GM23338 (cell line): ENCODE data around the gene SCN1B. TPM values are rescaled to one million over a fixed set of nuclear protein-coding genes. Genes with fewer than 3 reads are reported as not detected.

Source experiments
- ATAC-seq: fragments of 200-7000 bp; cut with Tn5 transposase; 3 replicates; pipeline ENCODE4 v1.9.1; 2020
- DNase-seq: peaks from one replicate; pipeline ENCODE4 v3.0.0-alpha.2; 2015; ENCODE audit warnings: low spot score
- H2AFZ ChIP-seq: fragments of 200-600 bp; sonication (generic); 2 replicates; pipeline ENCODE4 v1.8.0; 2016; ENCODE audit warnings: antibody characterized with exemption, mild to moderate bottlenecking, moderate library complexity
- H3F3A ChIP-seq: fragments of 200-600 bp; sonication (generic); replicated peaks from 2 replicates; pipeline ENCODE4 v1.8.0; 2017; ENCODE audit warnings: antibody characterized with exemption, mixed run types, low read depth
- H3K27ac ChIP-seq: fragments of 200-600 bp; sonication (generic); 2 replicates; pipeline ENCODE4 v1.6.1; 2016; ENCODE audit warnings: low read depth
- H3K27me3 ChIP-seq: fragments of 200-600 bp; sonication (generic); 2 replicates; pipeline ENCODE4 v1.8.0; 2016; ENCODE audit warnings: mild to moderate bottlenecking, mixed run types, moderate library complexity; ENCODE audit not compliant: insufficient read depth
- H3K36me3 ChIP-seq: fragments of 200-600 bp; sonication (generic); 2 replicates; pipeline ENCODE4 v1.8.0; 2016; ENCODE audit warnings: mild to moderate bottlenecking; ENCODE audit not compliant: insufficient read depth
- H3K4me1 ChIP-seq: fragments of 200-600 bp; sonication (generic); 2 replicates; pipeline ENCODE4 v1.8.0; 2016; ENCODE audit warnings: mild to moderate bottlenecking, moderate library complexity; ENCODE audit not compliant: insufficient read depth
- H3K4me2 ChIP-seq: fragments of 200-600 bp; sonication (generic); 2 replicates; pipeline ENCODE4 v1.7.1; 2017; ENCODE audit warnings: mixed run types
- H3K4me3 ChIP-seq: fragments of 200-600 bp; sonication (generic); 2 replicates; pipeline ENCODE4 v1.6.1; 2016; ENCODE audit warnings: mixed run types
- H3K79me2 ChIP-seq: fragments of 200-600 bp; sonication (generic); replicated peaks from 2 replicates; pipeline ENCODE4 v1.8.0; 2017; ENCODE audit warnings: mild to moderate bottlenecking; ENCODE audit not compliant: insufficient read depth
- H3K9me2 ChIP-seq: fragments of 200-600 bp; sonication (generic); 2 replicates; pipeline ENCODE4 v1.8.0; 2017; ENCODE audit not compliant: insufficient read depth
- H4K20me1 ChIP-seq: fragments of 200-600 bp; sonication (generic); replicated peaks from 2 replicates; pipeline ENCODE4 v1.8.0; 2017; ENCODE audit warnings: mild to moderate bottlenecking; ENCODE audit not compliant: insufficient read depth
- H3K27ac Mint-ChIP-seq: 2 replicates; pipeline ENCODE4 v1.8.0; 2020; ENCODE audit warnings: inconsistent platforms, mild to moderate bottlenecking, moderate library complexity, mixed read lengths
- H3K27me3 Mint-ChIP-seq: 3 replicates; pipeline ENCODE4 v1.8.0; 2022; ENCODE audit warnings: low read depth, mild to moderate bottlenecking, moderate library complexity, mixed read lengths, inconsistent platforms; ENCODE audit not compliant: insufficient read depth, poor library complexity
- H3K36me3 Mint-ChIP-seq: 3 replicates; pipeline ENCODE4 v1.8.0; 2021; ENCODE audit warnings: low read depth, mild to moderate bottlenecking, inconsistent platforms, moderate library complexity, mixed read lengths
- H3K4me1 Mint-ChIP-seq: 3 replicates; pipeline ENCODE4 v1.8.0; 2020; ENCODE audit warnings: mild to moderate bottlenecking, inconsistent platforms, mixed read lengths
- H3K4me3 Mint-ChIP-seq: 3 replicates; pipeline ENCODE4 v1.8.0; 2021; ENCODE audit warnings: moderate library complexity, mild to moderate bottlenecking, inconsistent platforms, mixed read lengths
- H3K9me3 Mint-ChIP-seq: 3 replicates; pipeline ENCODE4 v1.8.0; 2020; ENCODE audit warnings: moderate library complexity, mild to moderate bottlenecking, inconsistent platforms, mixed read lengths
- CREB1 ChIP-seq: fragments of 250-450 bp; sonication (Bioruptor Pico); IDR thresholded peaks from 2 replicates; pipeline ENCODE4 v1.5.0; 2020; ENCODE audit warnings: low read depth, mild to moderate bottlenecking, moderate library complexity
- CTCF ChIP-seq, 2 experiments: fragments of 200-600 bp in 1 of 2; sonication (generic) in 1 of 2; conservative IDR thresholded peaks; 2 replicates each; pipeline versions ENCODE4 v1.5.1 to v1.6.1; 2016 to 2017; ENCODE audit warnings: antibody characterized with exemption in 2 of 2, low read depth in 2 of 2, mild to moderate bottlenecking in 2 of 2, moderate library complexity in 1 of 2
- EZH2 ChIP-seq: fragments of 200-600 bp; sonication (generic); IDR thresholded peaks from one replicate; pipeline ENCODE4 v1.8.0; 2017; ENCODE audit warnings: antibody characterized with exemption, mild to moderate bottlenecking, low read depth; ENCODE audit not compliant: unreplicated experiment
- NANOG ChIP-seq: IDR thresholded peaks from 2 replicates; pipeline ENCODE4 v1.6.1; 2016; ENCODE audit warnings: antibody characterized with exemption, borderline replicate concordance
- POLR2AphosphoS5 ChIP-seq: IDR thresholded peaks from 2 replicates; pipeline ENCODE4 v1.6.1; 2016; ENCODE audit warnings: antibody characterized with exemption, low read depth
- STAT1 ChIP-seq: IDR thresholded peaks from one replicate; pipeline ENCODE4 v1.6.1; 2016; ENCODE audit warnings: antibody characterized with exemption; ENCODE audit not compliant: unreplicated experiment
- polyA plus RNA-seq: library from polyadenylated mRNA; unstranded; fragments of >200 nt; fragmentation: Nextera tagmentation; extraction: Ambion mirVana; gene quantifications from 2 replicates; pipeline ENCODE4 v1.2.1, GENCODE V29; 2016
- total RNA-seq: library from RNA; depleted of rRNA; stranded (reverse); fragments of >200 nt; shearing (Covaris generic); gene quantifications from 2 replicates; pipeline ENCODE4 v1.2.3, GENCODE V29; 2014
- TF ChIP-seq, protein P1 (sequence below): IDR thresholded peaks from 2 replicates; pipeline ENCODE4 v1.6.1; 2016; ENCODE audit warnings: antibody characterized with exemption
- TF ChIP-seq, protein P2 (sequence below): fragments of 250-450 bp; sonication (Bioruptor Pico); IDR thresholded peaks from 2 replicates; pipeline ENCODE4 v1.5.0; 2020; ENCODE audit warnings: mild to moderate bottlenecking, moderate library complexity

Gene SCN1B
- total and polyA plus RNA-seq, 2 experiments from 2014 or later = 1.7 to 4.8 TPM

DNA sequence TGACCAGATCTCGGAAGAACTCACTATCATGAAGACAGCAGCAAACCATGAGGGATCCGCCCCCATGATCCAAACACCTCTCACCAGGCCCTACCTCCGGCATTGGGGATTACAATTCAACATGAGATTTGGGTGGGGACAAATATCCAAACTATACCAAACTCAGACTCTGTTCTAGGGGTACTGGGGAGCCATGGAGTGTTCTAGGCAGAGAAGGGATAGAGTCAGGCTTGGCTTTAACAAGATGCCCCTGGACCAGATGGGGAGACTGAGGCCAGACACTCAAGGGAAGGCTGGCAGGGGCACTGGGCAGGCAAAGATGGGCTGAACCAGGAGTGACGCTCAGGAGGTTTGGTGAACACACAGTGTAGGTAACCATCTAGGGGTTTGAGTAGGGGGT is 11.9 kb upstream of the SCN1B start:
- Histone ChIP-seq H3K4me1 (no peaks in the 10 kb centered on the region), H3K9me2 (no peaks in the 10 kb centered on the region), H3F3A (peaks cover 15% of the 10 kb centered on the region), H2AFZ (no peak overlapping the region), H4K20me1 (peaks cover 14% of the 10 kb centered on the region), H3K27me3 (no peaks in the 10 kb centered on the region), H3K4me3 (no peak overlapping the region), H3K27ac (no peak overlapping the region), H3K79me2 (no peaks in the 10 kb centered on the region), H3K4me2 (no peak overlapping the region), H3K36me3 (peaks cover 69% of the 10 kb centered on the region)
- Mint-ChIP-seq H3K4me1 (no peaks in the 10 kb centered on the region), H3K27ac (no peak overlapping the region), H3K4me3 (no peak overlapping the region; the same call in 2 of the 3 replicates), H3K27me3 (peaks cover 13% of the 10 kb centered on the region), H3K36me3 (peaks cover 88% of the 10 kb centered on the region), H3K9me3 (no peaks in the 10 kb centered on the region; the same call in 2 of the 3 replicates)
- no peak for ATAC-seq
- no peak for DNase-seq
- TF ChIP-seq STAT1 (no peak), POLR2AphosphoS5 (no peak), CTCF (conservative IDR thresholded peaks at IDR 0.05; ENCODE audit: low read depth in 2 of 2) (no peak), NANOG (no peak), CREB1 (CRISPR knock-in tag) (no peak), EZH2 (no peak)
- TF ChIP-seq, protein P1, sequence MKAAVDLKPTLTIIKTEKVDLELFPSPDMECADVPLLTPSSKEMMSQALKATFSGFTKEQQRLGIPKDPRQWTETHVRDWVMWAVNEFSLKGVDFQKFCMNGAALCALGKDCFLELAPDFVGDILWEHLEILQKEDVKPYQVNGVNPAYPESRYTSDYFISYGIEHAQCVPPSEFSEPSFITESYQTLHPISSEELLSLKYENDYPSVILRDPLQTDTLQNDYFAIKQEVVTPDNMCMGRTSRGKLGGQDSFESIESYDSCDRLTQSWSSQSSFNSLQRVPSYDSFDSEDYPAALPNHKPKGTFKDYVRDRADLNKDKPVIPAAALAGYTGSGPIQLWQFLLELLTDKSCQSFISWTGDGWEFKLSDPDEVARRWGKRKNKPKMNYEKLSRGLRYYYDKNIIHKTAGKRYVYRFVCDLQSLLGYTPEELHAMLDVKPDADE = no peak
- TF ChIP-seq, protein P2, sequence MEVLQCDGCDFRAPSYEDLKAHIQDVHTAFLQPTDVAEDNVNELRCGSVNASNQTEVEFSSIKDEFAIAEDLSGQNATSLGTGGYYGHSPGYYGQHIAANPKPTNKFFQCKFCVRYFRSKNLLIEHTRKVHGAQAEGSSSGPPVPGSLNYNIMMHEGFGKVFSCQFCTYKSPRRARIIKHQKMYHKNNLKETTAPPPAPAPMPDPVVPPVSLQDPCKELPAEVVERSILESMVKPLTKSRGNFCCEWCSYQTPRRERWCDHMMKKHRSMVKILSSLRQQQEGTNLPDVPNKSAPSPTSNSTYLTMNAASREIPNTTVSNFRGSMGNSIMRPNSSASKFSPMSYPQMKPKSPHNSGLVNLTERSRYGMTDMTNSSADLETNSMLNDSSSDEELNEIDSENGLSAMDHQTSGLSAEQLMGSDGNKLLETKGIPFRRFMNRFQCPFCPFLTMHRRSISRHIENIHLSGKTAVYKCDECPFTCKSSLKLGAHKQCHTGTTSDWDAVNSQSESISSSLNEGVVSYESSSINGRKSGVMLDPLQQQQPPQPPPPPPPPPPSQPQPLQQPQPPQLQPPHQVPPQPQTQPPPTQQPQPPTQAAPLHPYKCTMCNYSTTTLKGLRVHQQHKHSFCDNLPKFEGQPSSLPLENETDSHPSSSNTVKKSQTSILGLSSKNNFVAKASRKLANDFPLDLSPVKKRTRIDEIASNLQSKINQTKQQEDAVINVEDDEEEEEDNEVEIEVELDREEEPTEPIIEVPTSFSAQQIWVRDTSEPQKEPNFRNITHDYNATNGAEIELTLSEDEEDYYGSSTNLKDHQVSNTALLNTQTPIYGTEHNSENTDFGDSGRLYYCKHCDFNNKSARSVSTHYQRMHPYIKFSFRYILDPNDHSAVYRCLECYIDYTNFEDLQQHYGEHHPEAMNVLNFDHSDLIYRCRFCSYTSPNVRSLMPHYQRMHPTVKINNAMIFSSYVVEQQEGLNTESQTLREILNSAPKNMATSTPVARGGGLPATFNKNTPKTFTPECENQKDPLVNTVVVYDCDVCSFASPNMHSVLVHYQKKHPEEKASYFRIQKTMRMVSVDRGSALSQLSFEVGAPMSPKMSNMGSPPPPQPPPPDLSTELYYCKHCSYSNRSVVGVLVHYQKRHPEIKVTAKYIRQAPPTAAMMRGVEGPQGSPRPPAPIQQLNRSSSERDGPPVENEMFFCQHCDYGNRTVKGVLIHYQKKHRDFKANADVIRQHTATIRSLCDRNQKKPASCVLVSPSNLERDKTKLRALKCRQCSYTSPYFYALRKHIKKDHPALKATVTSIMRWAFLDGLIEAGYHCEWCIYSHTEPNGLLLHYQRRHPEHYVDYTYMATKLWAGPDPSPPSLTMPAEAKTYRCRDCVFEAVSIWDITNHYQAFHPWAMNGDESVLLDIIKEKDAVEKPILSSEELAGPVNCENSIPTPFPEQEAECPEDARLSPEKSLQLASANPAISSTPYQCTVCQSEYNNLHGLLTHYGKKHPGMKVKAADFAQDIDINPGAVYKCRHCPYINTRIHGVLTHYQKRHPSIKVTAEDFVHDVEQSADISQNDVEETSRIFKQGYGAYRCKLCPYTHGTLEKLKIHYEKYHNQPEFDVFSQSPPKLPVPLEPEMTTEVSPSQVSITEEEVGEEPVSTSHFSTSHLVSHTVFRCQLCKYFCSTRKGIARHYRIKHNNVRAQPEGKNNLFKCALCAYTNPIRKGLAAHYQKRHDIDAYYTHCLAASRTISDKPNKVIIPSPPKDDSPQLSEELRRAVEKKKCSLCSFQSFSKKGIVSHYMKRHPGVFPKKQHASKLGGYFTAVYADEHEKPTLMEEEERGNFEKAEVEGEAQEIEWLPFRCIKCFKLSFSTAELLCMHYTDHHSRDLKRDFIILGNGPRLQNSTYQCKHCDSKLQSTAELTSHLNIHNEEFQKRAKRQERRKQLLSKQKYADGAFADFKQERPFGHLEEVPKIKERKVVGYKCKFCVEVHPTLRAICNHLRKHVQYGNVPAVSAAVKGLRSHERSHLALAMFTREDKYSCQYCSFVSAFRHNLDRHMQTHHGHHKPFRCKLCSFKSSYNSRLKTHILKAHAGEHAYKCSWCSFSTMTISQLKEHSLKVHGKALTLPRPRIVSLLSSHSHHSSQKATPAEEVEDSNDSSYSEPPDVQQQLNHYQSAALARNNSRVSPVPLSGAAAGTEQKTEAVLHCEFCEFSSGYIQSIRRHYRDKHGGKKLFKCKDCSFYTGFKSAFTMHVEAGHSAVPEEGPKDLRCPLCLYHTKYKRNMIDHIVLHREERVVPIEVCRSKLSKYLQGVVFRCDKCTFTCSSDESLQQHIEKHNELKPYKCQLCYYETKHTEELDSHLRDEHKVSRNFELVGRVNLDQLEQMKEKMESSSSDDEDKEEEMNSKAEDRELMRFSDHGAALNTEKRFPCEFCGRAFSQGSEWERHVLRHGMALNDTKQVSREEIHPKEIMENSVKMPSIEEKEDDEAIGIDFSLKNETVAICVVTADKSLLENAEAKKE (CRISPR knock-in tag) = no peak
